ENCODE data around the gene TOM1L1. TPM values are rescaled to one million over a fixed set of nuclear protein-coding genes. Genes with fewer than 3 reads are reported as not detected.

TOM1L1 gene
- total and polyA plus RNA-seq, 7 donors: 23.0 to 61.7 (median 30.5) TPM

- WGBS, 2 donors: 81 to 94% methylated on average over 3 of the region's 3 CpGs
- H3K4me1 ChIP-seq: peaks cover 0 to 23% (median 21%) of the 10 kb centered on the region in 4 donors
Measured at GRCh38 chr17:54971901-54972300, 71.2 kb downstream of the TOM1L1 start.

GRCh38 chr17:54972406-54973138, 71.9 kb downstream of the TOM1L1 start:
- no peak for DNase-seq
- H3K27ac ChIP-seq: no peak overlapping the region
- H3K4me3 ChIP-seq: no peak overlapping the region
- intact Hi-C loops (cut with DNase I): no loop called here
- peaks cover 0 to 16% (median 14%) of the 10 kb centered on the region in 4 donors for H3K4me1 ChIP-seq
- H3K9me3 ChIP-seq: no peaks in the 10 kb centered on the region
- H3K27me3 ChIP-seq: no peaks in the 10 kb centered on the region
- no peak for TF ChIP-seq EP300 (IDR thresholded peaks at IDR 0.05)
- 83 to 86% methylated on average over 3 of the region's 3 CpGs for WGBS, 2 donors
- H3K36me3 ChIP-seq: no peaks in the 10 kb centered on the region

More at GRCh38 chr17:54971901-54972300, 71.2 kb downstream of the TOM1L1 start:
- intact Hi-C loops (cut with DNase I): no loop called here
- H3K36me3 ChIP-seq: no peaks in the 10 kb centered on the region
- no peak overlapping the region for H3K27ac ChIP-seq
- H3K27me3 ChIP-seq: no peaks in the 10 kb centered on the region
- TF ChIP-seq EP300 (IDR thresholded peaks at IDR 0.05): no peak
- TF ChIP-seq, protein P1, sequence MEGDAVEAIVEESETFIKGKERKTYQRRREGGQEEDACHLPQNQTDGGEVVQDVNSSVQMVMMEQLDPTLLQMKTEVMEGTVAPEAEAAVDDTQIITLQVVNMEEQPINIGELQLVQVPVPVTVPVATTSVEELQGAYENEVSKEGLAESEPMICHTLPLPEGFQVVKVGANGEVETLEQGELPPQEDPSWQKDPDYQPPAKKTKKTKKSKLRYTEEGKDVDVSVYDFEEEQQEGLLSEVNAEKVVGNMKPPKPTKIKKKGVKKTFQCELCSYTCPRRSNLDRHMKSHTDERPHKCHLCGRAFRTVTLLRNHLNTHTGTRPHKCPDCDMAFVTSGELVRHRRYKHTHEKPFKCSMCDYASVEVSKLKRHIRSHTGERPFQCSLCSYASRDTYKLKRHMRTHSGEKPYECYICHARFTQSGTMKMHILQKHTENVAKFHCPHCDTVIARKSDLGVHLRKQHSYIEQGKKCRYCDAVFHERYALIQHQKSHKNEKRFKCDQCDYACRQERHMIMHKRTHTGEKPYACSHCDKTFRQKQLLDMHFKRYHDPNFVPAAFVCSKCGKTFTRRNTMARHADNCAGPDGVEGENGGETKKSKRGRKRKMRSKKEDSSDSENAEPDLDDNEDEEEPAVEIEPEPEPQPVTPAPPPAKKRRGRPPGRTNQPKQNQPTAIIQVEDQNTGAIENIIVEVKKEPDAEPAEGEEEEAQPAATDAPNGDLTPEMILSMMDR (IDR thresholded peaks at IDR 0.05): no peak
- no peak for TF ChIP-seq POLR2A (IDR thresholded peaks at IDR 0.05)
- TF ChIP-seq POLR2AphosphoS5 (IDR thresholded peaks at IDR 0.05): no peak
- no peaks in the 10 kb centered on the region for H3K9me3 ChIP-seq
- H3K4me3 ChIP-seq: no peak overlapping the region
- no peak for DNase-seq

- WGBS, 2 donors: 87 to 89% methylated on average over 3 of the region's 3 CpGs
- DNase-seq: no peak
- no peak overlapping the region for H3K4me3 ChIP-seq
- no peak for TF ChIP-seq POLR2A (IDR thresholded peaks at IDR 0.05)
- no peaks in the 10 kb centered on the region for H3K36me3 ChIP-seq
- peaks cover 0 to 7% (median 5%) of the 10 kb centered on the region in 4 donors for H3K4me1 ChIP-seq
- intact Hi-C loops (cut with DNase I): no loop called here
- no peaks in the 10 kb centered on the region for H3K9me3 ChIP-seq
- H3K27me3 ChIP-seq: no peaks in the 10 kb centered on the region
- H3K27ac ChIP-seq: no peak overlapping the region
Measured at GRCh38 chr17:54974759-54975158, 74.1 kb downstream of the TOM1L1 start.

- Histone ChIP-seq H3K9me3 (peaks cover 0 to 6% (median 0%) of the 10 kb centered on the region in 4 donors), H3K27me3 (no peaks in the 10 kb centered on the region), H3K4me3 (no peak overlapping the region), H3K36me3 (no peaks in the 10 kb centered on the region), H3K4me1 (no peaks in the 10 kb centered on the region), H3K27ac (no peak overlapping the region)
- no peak for DNase-seq
- TF ChIP-seq, protein P1 (IDR thresholded peaks at IDR 0.05): no peak
- TF ChIP-seq EP300 (IDR thresholded peaks at IDR 0.05) (no peak), POLR2AphosphoS5 (IDR thresholded peaks at IDR 0.05) (no peak), POLR2A (IDR thresholded peaks at IDR 0.05) (no peak)
- WGBS, 2 donors: 94 to 97% methylated on average over 3 of the region's 3 CpGs
- intact Hi-C loops (cut with DNase I): no loop called here
Measured at GRCh38 chr17:54976316-54976715, 75.7 kb downstream of the TOM1L1 start.

DNA sequence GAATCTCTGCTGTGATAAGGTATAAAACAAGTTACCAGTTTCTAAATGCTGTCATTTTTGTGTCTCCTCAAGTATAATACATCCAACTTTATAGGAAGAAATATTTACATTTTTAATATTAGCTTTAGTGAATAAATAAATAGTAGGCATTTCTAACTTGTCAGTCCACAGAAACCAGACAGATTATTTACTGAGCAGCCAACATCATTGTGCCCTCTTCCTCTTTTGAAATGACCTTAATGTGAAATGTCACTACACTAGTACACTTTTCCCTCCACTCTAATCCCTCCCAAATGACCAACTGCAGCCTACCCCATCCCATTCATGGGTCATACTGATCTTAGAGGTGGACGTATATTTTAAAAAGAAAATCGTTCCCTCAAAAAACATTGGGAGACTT, 77.1 kb downstream of the TOM1L1 start:
- TF ChIP-seq EP300 (IDR thresholded peaks at IDR 0.05) (no peak), POLR2AphosphoS5 (IDR thresholded peaks at IDR 0.05) (no peak)
- Histone ChIP-seq H3K27me3 (no peaks in the 10 kb centered on the region), H3K36me3 (no peaks in the 10 kb centered on the region), H3K9me3 (peaks cover 0 to 6% (median 0%) of the 10 kb centered on the region in 4 donors), H3K4me3 (no peak overlapping the region), H3K27ac (no peak overlapping the region), H3K4me1 (peaks cover 0 to 8% (median 4%) of the 10 kb centered on the region in 4 donors)
- no peak for DNase-seq
- intact Hi-C loops (cut with DNase I): no loop called here
- WGBS, 2 donors: 93 to 96% methylated on average over 2 of the region's 2 CpGs

GRCh38 chr17:54979657-54980056, 79.0 kb downstream of the TOM1L1 start:
- Histone ChIP-seq H3K27me3 (no peaks in the 10 kb centered on the region), H3K9me3 (peaks cover 0 to 6% (median 0%) of the 10 kb centered on the region in 4 donors), H3K36me3 (no peaks in the 10 kb centered on the region), H3K4me1 (peaks cover 0 to 15% (median 7%) of the 10 kb centered on the region in 4 donors), H3K27ac (no peak overlapping the region), H3K4me3 (no peak overlapping the region)
- TF ChIP-seq POLR2AphosphoS5 (IDR thresholded peaks at IDR 0.05): no peak
- TF ChIP-seq POLR2A (IDR thresholded peaks at IDR 0.05): no peak
- TF ChIP-seq EP300 (IDR thresholded peaks at IDR 0.05): no peak
- TF ChIP-seq, protein P1 (IDR thresholded peaks at IDR 0.05): no peak
- no peak for DNase-seq
- intact Hi-C loops (cut with DNase I): no loop called here

All from sigmoid colon (tissue), 7 donors.